Stimulated activated naive CD4-positive, alpha-beta T cell treated with Interleukin-2 at 50 U/mL for 16 hours (primary cell): ENCODE data around the gene GJB2.

Experiments
- DNase-seq: peaks from one replicate; lab custom pipeline; 2025; lab: John Stamatoyannopoulos, UW

Gene GJB2

GRCh38 chr13:20141238-20142022, 51.3 kb downstream of the GJB2 start:
- no peak for DNase-seq

DNA sequence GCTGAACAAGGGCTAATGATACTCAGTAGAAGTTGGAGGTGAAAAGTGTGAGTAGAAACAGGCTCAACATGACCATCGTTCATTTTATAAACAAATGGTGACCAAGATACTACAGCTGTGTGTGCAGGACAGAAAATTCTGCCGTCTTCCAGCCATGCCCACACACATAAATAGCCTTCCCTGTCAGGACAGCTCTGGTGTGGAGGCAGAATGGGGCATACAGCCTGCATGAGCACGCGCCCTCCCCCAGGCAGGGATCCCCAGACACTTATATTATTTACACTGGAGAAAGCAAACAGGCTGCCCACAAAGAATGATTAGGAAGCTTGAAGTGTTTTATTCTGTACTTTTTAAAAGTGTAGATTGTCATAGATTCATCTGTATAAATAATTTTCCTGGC, 52.3 kb downstream of the GJB2 start:
- DNase-seq, result no peak

DNA sequence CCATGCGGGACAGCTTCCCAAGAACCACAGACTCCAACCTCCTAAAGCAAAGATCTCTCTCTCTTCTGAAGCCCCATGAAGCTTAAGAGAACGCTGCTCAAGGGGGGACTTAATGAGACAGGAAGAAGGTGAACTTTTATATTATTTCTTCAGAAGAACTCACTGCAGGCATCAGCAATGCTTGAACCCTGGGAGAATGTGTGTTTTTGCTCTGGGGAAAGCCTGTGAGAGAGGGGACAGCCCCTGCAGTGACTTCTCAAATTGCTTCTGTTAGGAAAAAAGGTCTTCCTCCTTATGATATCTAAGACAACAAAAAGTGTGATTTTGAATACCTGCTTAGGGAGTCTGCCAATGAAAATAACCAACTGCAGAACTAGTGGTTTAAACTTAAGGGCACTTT, 54.9 kb downstream of the GJB2 start:
- DNase-seq, result no peak
